K562 (cell line): ENCODE data around the gene CCDC183. TPM values are rescaled to one million over a fixed set of nuclear protein-coding genes. Genes with fewer than 3 reads are reported as not detected.

Experiments used
- ATAC-seq: fragments of 200-7000 bp; cut with Tn5 transposase; 3 replicates; pipeline ENCODE4 v1.9.1; 2020; ENCODE audit warnings: moderate library complexity
- BruUV-seq: library from RNA; stranded (reverse); fragments of 400-500 nt; replicated peaks from 2 replicates; lab custom pipeline; 2021; lab: Mats Ljungman, UMichigan
- CTCF ChIA-PET: fragments of 300-600 bp; formaldehyde crosslinking; extraction: SDS; loops from one replicate; lab custom pipeline; 2021; ENCODE audit warnings: low intra/inter-chr PET ratio; lab: Yijun Ruan, JAX
- POLR2A ChIA-PET: fragments of 300-600, 350-650 bp; sonication (Branson Sonifier 250); formaldehyde crosslinking; extraction: SDS; loops from one replicate; lab custom pipeline; 2021; ENCODE audit warnings: antibody characterized with exemption, inconsistent platforms; lab: Yijun Ruan, JAX
- DNase-seq, 4 experiments: peaks; one replicate each; pipeline versions ENCODE4 v3.0.0 to v3.0.0-alpha.2; 2011 to 2018; ENCODE audit warnings: low spot score in 3 of 4, mixed read lengths in 3 of 4; ENCODE audit errors: extremely low read depth in 1 of 4
- FAIRE-seq: peaks from 2 replicates; lab custom pipeline; 2011; peaks lifted over from hg19 to GRCh38; lab: Jason Lieb, UNC
- H2AFZ ChIP-seq: 2 replicates; pipeline ENCODE4 v1.6.0; 2011; ENCODE audit warnings: low read depth, low read length, control low read depth, inconsistent platforms
- H3K27ac ChIP-seq: fragments of 200-600 bp; 3 replicates; pipeline ENCODE4 v1.8.0; 2011; ENCODE audit warnings: low read depth, mild to moderate bottlenecking, control low read depth, inconsistent platforms, low read length, moderate library complexity, mixed read lengths; ENCODE audit errors: extremely low read depth
- H3K27me3 ChIP-seq, 2 experiments: fragments of 300-600 bp in 1 of 2; 2 replicates in 1 of 2; 3 replicates in 1 of 2; pipeline versions ENCODE4 v1.6.0 to v1.8.0; 2011; ENCODE audit warnings: inconsistent platforms in 2 of 2, low read length in 2 of 2, mild to moderate bottlenecking in 1 of 2, mixed read lengths in 1 of 2, moderate library complexity in 1 of 2; ENCODE audit not compliant: control insufficient read depth in 2 of 2, insufficient read depth in 2 of 2
- H3K36me3 ChIP-seq: fragments of 300-600 bp; 3 replicates; pipeline ENCODE4 v1.8.0; 2011; ENCODE audit warnings: mild to moderate bottlenecking, low read length, inconsistent platforms; ENCODE audit not compliant: control insufficient read depth, insufficient read depth
- H3K4me1 ChIP-seq, 2 experiments: fragments of 200-600 bp in 1 of 2; replicated peaks in 1 of 2; 2 replicates in 1 of 2; 3 replicates in 1 of 2; pipeline versions ENCODE4 v1.5.1 to v1.8.0; 2011; ENCODE audit warnings: inconsistent platforms in 2 of 2, low read length in 2 of 2, mild to moderate bottlenecking in 1 of 2, mixed read lengths in 1 of 2, moderate library complexity in 1 of 2; ENCODE audit not compliant: control insufficient read depth in 2 of 2, insufficient read depth in 2 of 2
- H3K4me2 ChIP-seq: 2 replicates; pipeline ENCODE4 v1.6.1; 2011; ENCODE audit warnings: low read length, control low read depth, inconsistent platforms, mixed read lengths; ENCODE audit not compliant: insufficient read depth
- H3K4me3 ChIP-seq: fragments of 200-600 bp; sonication (generic), shearing (Covaris generic); 2 replicates; pipeline ENCODE4 v1.5.1; 2016; ENCODE audit warnings: control low read depth, inconsistent platforms
- H3K79me2 ChIP-seq: fragments of 200-600 bp; 3 replicates; pipeline ENCODE4 v1.8.0; 2011; ENCODE audit warnings: low read length, inconsistent platforms; ENCODE audit not compliant: control insufficient read depth, insufficient read depth
- H3K9ac ChIP-seq, 2 experiments: 2 replicates each; pipeline versions ENCODE4 v1.6.0 to v1.6.1; 2011; ENCODE audit warnings: low read depth in 2 of 2, low read length in 2 of 2, control low read depth in 1 of 2, inconsistent platforms in 1 of 2, mild to moderate bottlenecking in 1 of 2, mixed read lengths in 1 of 2; ENCODE audit not compliant: insufficient read depth in 1 of 2
- H3K9me1 ChIP-seq: one replicate; pipeline ENCODE4 v1.6.0; 2011; ENCODE audit warnings: inconsistent platforms, mild to moderate bottlenecking, low read length, moderate library complexity; ENCODE audit not compliant: control insufficient read depth, insufficient read depth
- H3K9me3 ChIP-seq: replicated peaks from 2 replicates; pipeline ENCODE4 v1.5.1; 2011; ENCODE audit warnings: low read depth, low read length, inconsistent platforms; ENCODE audit not compliant: control insufficient read depth, insufficient read depth
- H4K20me1 ChIP-seq: replicated peaks from 2 replicates; pipeline ENCODE4 v1.6.1; 2011; ENCODE audit warnings: low read length, inconsistent platforms, mixed read lengths; ENCODE audit not compliant: control insufficient read depth, insufficient read depth
- ARHGAP35 ChIP-seq: fragments of 450-650 bp; IDR thresholded peaks from 2 replicates; pipeline ENCODE4 v1.6.1; 2018; ENCODE audit not compliant: partially characterized antibody
- HLTF ChIP-seq: fragments of 450-650 bp; IDR thresholded peaks from 2 replicates; pipeline ENCODE4 v1.6.1; 2016
- JUND ChIP-seq, 2 experiments: IDR thresholded peaks; 2 replicates in 1 of 2; 3 replicates in 1 of 2; pipeline ENCODE4 v1.6.1; 2011; ENCODE audit warnings: borderline replicate concordance in 2 of 2, low read depth in 2 of 2, low read length in 2 of 2, improper control_type of control experiment in 1 of 2, missing biosample characterization in 1 of 2, missing genetic modification characterization in 1 of 2, missing genetic modification reagents in 1 of 2
- KAT8 ChIP-seq: fragments of 450-650 bp; IDR thresholded peaks from 2 replicates; pipeline ENCODE4 v1.6.1; 2016; ENCODE audit warnings: low read depth, mild to moderate bottlenecking
- MEF2D ChIP-seq: conservative IDR thresholded peaks from 2 replicates; pipeline ENCODE4 v1.6.1; 2016; ENCODE audit warnings: low read depth, missing genetic modification characterization, missing compliant biosample characterization
- PML ChIP-seq: IDR thresholded peaks from 2 replicates; pipeline ENCODE4 v1.6.1; 2012; ENCODE audit warnings: low read length, inconsistent platforms
- POLR2B ChIP-seq: fragments of 450-650 bp; IDR thresholded peaks from 2 replicates; pipeline ENCODE4 v1.6.1; 2018; ENCODE audit warnings: low read depth; ENCODE audit not compliant: partially characterized antibody
- POLR2G ChIP-seq: fragments of 200-400 bp; formaldehyde crosslinking; IDR thresholded peaks from 2 replicates; pipeline ENCODE4 v1.6.1; 2017; ENCODE audit warnings: low read depth, mild to moderate bottlenecking, antibody characterized with exemption, low read length, moderate library complexity
- POLR2H ChIP-seq: IDR thresholded peaks from 2 replicates; pipeline ENCODE4 v1.6.1; 2016; ENCODE audit warnings: missing genetic modification characterization, low read depth, mild to moderate bottlenecking, control low read depth, missing compliant biosample characterization, moderate library complexity
- ZBTB33 ChIP-seq: sonication (generic); formaldehyde crosslinking; IDR thresholded peaks from 2 replicates; pipeline ENCODE4 v1.8.1; 2023; ENCODE audit warnings: mild to moderate bottlenecking, missing genetic modification reagents
- ZBTB8A ChIP-seq: fragments of 450-650 bp; IDR thresholded peaks from 2 replicates; pipeline ENCODE4 v1.6.1; 2018; ENCODE audit warnings: mild to moderate bottlenecking, moderate library complexity; ENCODE audit not compliant: partially characterized antibody
- ZNF384 ChIP-seq: IDR thresholded peaks from 2 replicates; pipeline ENCODE4 v1.6.1; 2012; ENCODE audit warnings: low read depth, low read length, improper control_type of control experiment
- ZNF75A ChIP-seq: fragments of 450-650 bp; formaldehyde crosslinking; IDR thresholded peaks from 2 replicates; pipeline ENCODE4 v1.4.0; 2020; ENCODE audit warnings: mild to moderate bottlenecking
- WGBS: fragments of 100-300 bp; shearing (Covaris generic); methylation state at CpG from one replicate; pipeline ENCODE4 v1.1.6; 2016; ENCODE audit warnings: low coverage, mixed read lengths; ENCODE audit not compliant: insufficient coverage; ENCODE audit errors: missing lambda C conversion rate; 5-methylcytosine and 5-hydroxymethylcytosine counted together
- in situ Hi-C: fragments of 300-500 bp; cut with MboI; formaldehyde crosslinking; loops from 4 replicates; pipeline ENCODE4 v1.15.0; 2018; ENCODE audit warnings: inconsistent platforms, mixed read lengths
- intact Hi-C: fragments of 100-400 bp; cut with micrococcal nuclease; formaldehyde crosslinking; loops from 2 replicates; pipeline ENCODE4 v1.14.2; 2022
- polyA plus RNA-seq, 8 experiments: library from polyadenylated mRNA; depleted of rRNA in 4 of 8; stranded (reverse) in 5 of 8; unstranded in 3 of 8; fragments of >200 nt; fragmentation: Nextera tagmentation in 2 of 8; fragmentation: Illumina TruSeq in 1 of 8; extraction: Ambion mirVana in 2 of 8; extraction: Trizol in 1 of 8; gene quantifications; 2 replicates each; pipeline versions ENCODE4 v1.2.1 to v1.2.3, GENCODE V29; 2011 to 2014; ENCODE audit warnings: inconsistent platforms in 1 of 8, missing spikeins in 1 of 8
- total RNA-seq, 7 experiments: library from RNA; depleted of rRNA in 6 of 7; stranded (reverse); fragments of >200 nt in 6 of 7; fragmentation: Illumina TruSeq in 2 of 7; extraction: Trizol in 2 of 7; gene quantifications; 2 replicates each; pipeline versions ENCODE4 v1.2.1 to v1.2.3, GENCODE V29; 2011 to 2021; ENCODE audit warnings: low replicate concordance in 1 of 7

Gene CCDC183
- total and polyA plus RNA-seq, 9 of the 15 experiments (the other 6 are each of a cell fraction or from before 2014, with no cell fraction given): 0.21 to 0.60 (median 0.29) TPM; not detected in 4

- no peak overlapping the region for H3K27ac ChIP-seq
- DNase-seq (no peak), FAIRE-seq (no peak), ATAC-seq (no peak)
- in situ Hi-C loops: no loop called here
- no peaks in the 10 kb centered on the region; the same call in 1 of the 2 replicates for H4K20me1 ChIP-seq
- CTCF ChIA-PET: no interaction called here
- peaks cover 0 to 9% of the 10 kb centered on the region in 2 experiments; a peak in 2 of 5 replicates for H3K4me1 ChIP-seq
- H3K9me1 ChIP-seq: no peaks in the 10 kb centered on the region
- no peak overlapping the region for H3K9ac ChIP-seq
- no peak overlapping the region for H3K4me3 ChIP-seq
- no peaks in the 10 kb centered on the region for H3K9me3 ChIP-seq
- WGBS: 0% methylated on average over 1 of the region's 1 CpG
- POLR2A ChIA-PET: interaction anchor here (0.7 to 1.3 kb wide), 5 partner anchors 8 to 88 kb away, joined by 3 to 5 read pairs (median 3); partner anchors contain the start of gene RABL6
- peaks cover 80% of the 10 kb centered on the region for H3K36me3 ChIP-seq
- BruUV-seq: no TSS peak
- no peak overlapping the region for H2AFZ ChIP-seq
- peaks cover 92% of the 10 kb centered on the region for H3K79me2 ChIP-seq
- TF ChIP-seq ZNF75A (CRISPR knock-in tag): no peak
- no peak overlapping the region for H3K4me2 ChIP-seq
- H3K27me3 ChIP-seq: no peaks in the 10 kb centered on the region
- intact Hi-C loops: no loop called here
These were observed 19.3 kb downstream of the CCDC183 start for GRCh38 chr9:136815422-136815782.

DNA sequence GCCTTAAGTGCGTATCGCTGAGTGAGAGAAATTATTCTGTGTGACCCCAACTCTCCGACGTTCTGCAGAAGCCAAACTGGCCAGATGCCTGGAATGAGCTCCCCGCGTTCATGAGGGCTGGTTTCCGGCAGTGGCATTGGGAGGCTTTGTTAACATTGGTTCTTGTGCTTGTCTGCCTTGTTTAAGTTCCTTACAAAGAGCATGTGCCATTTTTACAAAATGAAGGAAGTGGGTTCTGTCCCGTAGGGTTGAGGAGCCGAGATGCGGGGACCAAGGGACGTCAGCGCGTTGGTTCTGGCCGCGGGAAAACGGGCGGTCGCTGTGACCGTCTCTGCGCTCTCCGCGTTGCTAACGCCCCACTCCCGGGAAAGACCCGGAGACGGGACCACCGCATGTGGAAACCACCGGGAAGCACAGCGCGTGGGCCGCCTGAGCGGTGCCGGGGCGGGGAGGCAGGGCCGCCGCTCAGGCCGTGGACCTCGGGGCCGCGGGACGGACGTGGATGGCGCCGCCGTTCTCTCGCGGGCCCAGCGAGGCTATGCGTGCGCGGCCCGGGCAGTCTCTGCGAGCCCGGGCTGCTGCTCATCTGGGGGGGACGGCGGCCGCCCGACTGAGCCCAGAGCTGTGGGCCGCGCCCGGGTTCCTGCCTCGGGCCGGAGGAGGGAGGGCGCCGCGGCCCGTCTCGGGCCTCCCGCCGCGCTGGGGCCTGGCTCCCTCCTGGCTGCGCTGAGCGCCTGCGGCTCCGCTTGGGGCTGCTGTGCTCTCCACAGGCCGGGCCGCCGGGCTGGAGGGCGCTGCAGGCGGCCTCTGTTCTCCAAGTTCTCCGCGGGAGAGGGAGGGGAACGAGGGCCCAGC is 25.1 kb downstream of the CCDC183 start:
- no peaks in the 10 kb centered on the region for H3K9me3 ChIP-seq
- no peaks in the 10 kb centered on the region; the same call in 1 of the 2 replicates for H4K20me1 ChIP-seq
- H3K9me1 ChIP-seq: no peaks in the 10 kb centered on the region
- ChIA-PET POLR2A (interaction anchor here (1.0 to 2.7 kb wide), 4 partner anchors 9 to 19 kb away, joined by 3 to 16 read pairs (median 4); no protein-coding TSS in a partner anchor), CTCF (no interaction called here)
- no peak overlapping the region for H3K4me2 ChIP-seq
- no peak overlapping the region for H3K27ac ChIP-seq
- H3K27me3 ChIP-seq: no peaks in the 10 kb centered on the region
- intact Hi-C loops: no loop called here
- no peak overlapping the region for H3K4me3 ChIP-seq
- H3K9ac ChIP-seq: no peak overlapping the region
- H3K36me3 ChIP-seq: peaks cover 69% of the 10 kb centered on the region; the same call in 2 of the 3 replicates
- no TSS peak for BruUV-seq
- FAIRE-seq (peak; percentile 6), ATAC-seq (no peak), DNase-seq (peak in 2 of 4 experiments; percentile 53 to 56)
- 97% methylated on average over 21 of the region's 83 CpGs for WGBS
- H3K4me1 ChIP-seq: peaks cover 0 to 25% of the 10 kb centered on the region in 2 experiments; a peak in 2 of 5 replicates
- no peak overlapping the region for H2AFZ ChIP-seq
- peaks cover 58% of the 10 kb centered on the region for H3K79me2 ChIP-seq
- in situ Hi-C loops: no loop called here
- TF ChIP-seq MEF2D (tag): no peak
- no peak for TF ChIP-seq ZNF384
- TF ChIP-seq HLTF: no peak
- TF ChIP-seq POLR2H: no peak
- no peak for TF ChIP-seq ZBTB8A
- TF ChIP-seq ARHGAP35: no peak
- TF ChIP-seq POLR2B: no peak
- TF ChIP-seq JUND (IDR thresholded peaks at IDR 0.05; ENCODE audit: borderline replicate concordance, low read depth, low read length): no peak
- TF ChIP-seq JUND (tag; IDR thresholded peaks at IDR 0.05; ENCODE audit: borderline replicate concordance, low read depth, low read length): no peak
- peak; percentile 87 for TF ChIP-seq ZBTB33 (CRISPR knock-in tag)
- TF ChIP-seq POLR2G: peak; percentile 55
- no peak for TF ChIP-seq KAT8
- no peak for TF ChIP-seq PML
